MCF 10A (cell line): ENCODE measurements around the gene PLD4. TPM values are rescaled to one million over a fixed set of nuclear protein-coding genes. Genes with fewer than 3 reads are reported as not detected.
A peak's percentile ranks its signal among the peaks of the same experiment; 100 is the strongest.
"Not testable (repeated sequence)": the region's sequence is repeated elsewhere in the genome, so short reads cannot be mapped to it uniquely, and the experiment has no call there.

ENCODE experiments used
- BruUV-seq: library from RNA; stranded (reverse); fragments of 400-500 nt; replicated peaks from 2 replicates; lab custom pipeline; 2021; lab: Mats Ljungman, UMichigan
- CTCF ChIA-PET: fragments of 300-600 bp; sonication (Branson Sonifier 250); formaldehyde crosslinking; extraction: SDS; loops from one replicate; lab custom pipeline; 2021; ENCODE audit warnings: antibody characterized with exemption, inconsistent platforms; lab: Yijun Ruan, JAX
- POLR2A ChIA-PET: fragments of 300-600, 350-650 bp; sonication (Branson Sonifier 250); formaldehyde crosslinking; extraction: SDS; loops from one replicate; lab custom pipeline; 2020; ENCODE audit warnings: antibody characterized with exemption, inconsistent platforms; lab: Yijun Ruan, JAX
- DNase-seq: peaks from one replicate; pipeline ENCODE4 v3.0.0-alpha.2; 2018; ENCODE audit not compliant: unreplicated experiment
- H3K27ac Mint-ChIP-seq: one replicate; pipeline ENCODE4 v1.8.0; 2022; ENCODE audit warnings: mild to moderate bottlenecking, low read depth, mixed read lengths; ENCODE audit not compliant: unreplicated experiment
- H3K27me3 Mint-ChIP-seq: one replicate; pipeline ENCODE4 v1.8.0; 2022; ENCODE audit warnings: mixed read lengths; ENCODE audit not compliant: insufficient read depth, unreplicated experiment
- H3K36me3 Mint-ChIP-seq: one replicate; pipeline ENCODE4 v1.8.0; 2022; ENCODE audit warnings: mild to moderate bottlenecking, moderate library complexity, mixed read lengths; ENCODE audit not compliant: insufficient read depth, unreplicated experiment
- H3K4me1 Mint-ChIP-seq: one replicate; pipeline ENCODE4 v1.8.0; 2022; ENCODE audit warnings: mixed read lengths; ENCODE audit not compliant: insufficient read depth, unreplicated experiment
- H3K4me3 Mint-ChIP-seq: one replicate; pipeline ENCODE4 v1.8.0; 2022; ENCODE audit warnings: mild to moderate bottlenecking, moderate library complexity, mixed read lengths; ENCODE audit not compliant: unreplicated experiment
- H3K9me3 Mint-ChIP-seq: one replicate; pipeline ENCODE4 v1.8.0; 2022; ENCODE audit warnings: mixed read lengths; ENCODE audit not compliant: unreplicated experiment
- intact Hi-C: fragments of 100-400 bp; cut with micrococcal nuclease; formaldehyde crosslinking; loops from 2 replicates; pipeline ENCODE4 v1.14.1; 2022
- total RNA-seq: library from RNA; stranded (reverse); gene quantifications from 2 replicates; pipeline ENCODE4 v1.2.3, GENCODE V29; 2022
- TF ChIP-seq, protein P1 (sequence below): fragments of 200-600 bp; IDR thresholded peaks from one replicate; pipeline ENCODE4 v1.8.0; 2022; ENCODE audit warnings: antibody characterized with exemption, mild to moderate bottlenecking; ENCODE audit not compliant: unreplicated experiment

Gene PLD4
- total RNA-seq, 1 experiment from 2014 or later, result not detected

DNA sequence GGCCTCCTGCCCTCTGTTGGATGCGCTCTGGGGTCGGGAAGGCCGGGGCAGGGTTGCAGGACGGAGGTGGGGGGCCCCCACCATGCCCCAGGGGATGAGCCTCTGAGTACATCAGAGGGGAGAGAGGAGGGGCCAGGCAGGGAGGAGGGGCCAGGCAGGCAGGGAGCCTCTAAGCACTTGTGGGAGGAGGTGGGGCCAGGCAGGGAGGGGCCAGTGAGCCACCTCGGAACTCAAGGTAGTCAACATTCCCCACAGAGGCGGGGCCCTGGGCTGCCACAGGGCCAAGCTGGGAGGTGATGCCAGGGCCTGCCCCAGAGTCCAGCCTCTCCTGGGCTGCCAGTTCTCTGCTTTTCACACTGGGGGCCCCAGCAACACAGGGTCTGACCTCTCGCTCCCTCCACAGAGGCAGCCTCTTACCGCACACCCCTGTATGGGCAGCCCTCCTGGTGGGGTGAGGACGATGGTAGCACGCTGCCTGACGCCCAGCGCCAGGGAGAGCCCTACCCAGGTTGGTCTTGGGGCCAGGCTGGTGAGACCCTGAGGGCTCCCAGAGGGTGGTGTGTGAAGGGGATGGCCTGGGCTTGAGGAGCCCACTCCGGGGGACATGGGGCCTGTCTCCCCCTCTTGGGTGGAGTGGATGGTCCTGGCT, 42.2 kb upstream of the PLD4 start:
- Mint-ChIP-seq H3K27me3 (no peaks in the 10 kb centered on the region), H3K36me3 (peaks cover 34% of the 10 kb centered on the region), H3K4me1 (no peaks in the 10 kb centered on the region), H3K27ac (no peak overlapping the region), H3K9me3 (no peaks in the 10 kb centered on the region), H3K4me3 (no peak overlapping the region)
- intact Hi-C loops, result no loop called here
- CTCF ChIA-PET, result interaction anchor here (0.6 to 1.8 kb wide), 2 partner anchors 39 to 162 kb away, joined by 3 to 5 read pairs; no protein-coding TSS in a partner anchor
- POLR2A ChIA-PET, result interaction anchor here (0.9 kb wide), 1 partner anchor 113 kb away, joined by 3 read pairs; no protein-coding TSS in a partner anchor
- TF ChIP-seq, protein P1, sequence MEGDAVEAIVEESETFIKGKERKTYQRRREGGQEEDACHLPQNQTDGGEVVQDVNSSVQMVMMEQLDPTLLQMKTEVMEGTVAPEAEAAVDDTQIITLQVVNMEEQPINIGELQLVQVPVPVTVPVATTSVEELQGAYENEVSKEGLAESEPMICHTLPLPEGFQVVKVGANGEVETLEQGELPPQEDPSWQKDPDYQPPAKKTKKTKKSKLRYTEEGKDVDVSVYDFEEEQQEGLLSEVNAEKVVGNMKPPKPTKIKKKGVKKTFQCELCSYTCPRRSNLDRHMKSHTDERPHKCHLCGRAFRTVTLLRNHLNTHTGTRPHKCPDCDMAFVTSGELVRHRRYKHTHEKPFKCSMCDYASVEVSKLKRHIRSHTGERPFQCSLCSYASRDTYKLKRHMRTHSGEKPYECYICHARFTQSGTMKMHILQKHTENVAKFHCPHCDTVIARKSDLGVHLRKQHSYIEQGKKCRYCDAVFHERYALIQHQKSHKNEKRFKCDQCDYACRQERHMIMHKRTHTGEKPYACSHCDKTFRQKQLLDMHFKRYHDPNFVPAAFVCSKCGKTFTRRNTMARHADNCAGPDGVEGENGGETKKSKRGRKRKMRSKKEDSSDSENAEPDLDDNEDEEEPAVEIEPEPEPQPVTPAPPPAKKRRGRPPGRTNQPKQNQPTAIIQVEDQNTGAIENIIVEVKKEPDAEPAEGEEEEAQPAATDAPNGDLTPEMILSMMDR, result no peak
- DNase-seq, result peak; percentile 66
- BruUV-seq, result no TSS peak

DNA sequence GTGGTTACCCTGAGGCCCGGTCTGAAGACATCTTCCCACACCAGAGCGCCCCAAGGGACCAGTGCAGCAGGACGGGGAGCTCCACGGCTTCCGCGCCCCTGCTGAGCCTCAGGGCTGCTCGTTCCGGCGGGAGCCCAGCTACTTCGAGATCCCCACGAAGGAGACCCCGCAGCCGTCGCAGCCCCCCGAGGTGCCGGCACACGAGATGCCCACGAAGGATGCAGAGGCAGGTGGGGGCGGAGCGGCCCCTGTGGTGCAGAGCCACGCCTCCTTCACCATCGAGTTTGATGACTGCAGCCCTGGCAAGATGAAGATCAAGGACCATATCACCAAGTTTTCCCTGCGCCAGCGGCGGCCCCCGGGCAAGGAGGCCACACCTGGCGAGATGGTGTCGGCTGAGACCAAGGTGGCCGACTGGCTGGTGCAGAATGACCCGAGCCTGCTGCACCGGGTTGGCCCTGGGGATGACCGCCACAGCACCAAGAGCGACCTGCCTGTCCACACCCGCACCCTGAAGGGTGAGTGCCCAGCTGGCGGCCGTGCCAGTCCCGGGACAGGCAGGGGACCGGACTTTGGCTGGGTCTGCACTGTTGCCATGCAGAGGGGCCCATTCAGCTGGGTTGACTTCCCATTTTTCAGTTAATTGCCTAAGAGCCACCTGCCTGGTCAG, 41.6 kb upstream of the PLD4 start:
- H3K27me3 Mint-ChIP-seq, result no peaks in the 10 kb centered on the region
- TF ChIP-seq, protein P1, result no peak
- ChIA-PET POLR2A (interaction anchor here (0.9 kb wide), 2 partner anchors 10 to 114 kb away, joined by 3 to 4 read pairs; no protein-coding TSS in a partner anchor), CTCF (interaction anchor here (0.6 to 1.8 kb wide), 3 partner anchors 13 to 162 kb away, joined by 3 to 5 read pairs (median 3); no protein-coding TSS in a partner anchor)
- no peaks in the 10 kb centered on the region for H3K9me3 Mint-ChIP-seq
- no peak for DNase-seq
- no TSS peak for BruUV-seq
- H3K27ac Mint-ChIP-seq, result no peak overlapping the region
- H3K4me3 Mint-ChIP-seq, result no peak overlapping the region
- intact Hi-C loops, result no loop called here
- peaks cover 33% of the 10 kb centered on the region for H3K36me3 Mint-ChIP-seq
- H3K4me1 Mint-ChIP-seq, result no peaks in the 10 kb centered on the region

DNA sequence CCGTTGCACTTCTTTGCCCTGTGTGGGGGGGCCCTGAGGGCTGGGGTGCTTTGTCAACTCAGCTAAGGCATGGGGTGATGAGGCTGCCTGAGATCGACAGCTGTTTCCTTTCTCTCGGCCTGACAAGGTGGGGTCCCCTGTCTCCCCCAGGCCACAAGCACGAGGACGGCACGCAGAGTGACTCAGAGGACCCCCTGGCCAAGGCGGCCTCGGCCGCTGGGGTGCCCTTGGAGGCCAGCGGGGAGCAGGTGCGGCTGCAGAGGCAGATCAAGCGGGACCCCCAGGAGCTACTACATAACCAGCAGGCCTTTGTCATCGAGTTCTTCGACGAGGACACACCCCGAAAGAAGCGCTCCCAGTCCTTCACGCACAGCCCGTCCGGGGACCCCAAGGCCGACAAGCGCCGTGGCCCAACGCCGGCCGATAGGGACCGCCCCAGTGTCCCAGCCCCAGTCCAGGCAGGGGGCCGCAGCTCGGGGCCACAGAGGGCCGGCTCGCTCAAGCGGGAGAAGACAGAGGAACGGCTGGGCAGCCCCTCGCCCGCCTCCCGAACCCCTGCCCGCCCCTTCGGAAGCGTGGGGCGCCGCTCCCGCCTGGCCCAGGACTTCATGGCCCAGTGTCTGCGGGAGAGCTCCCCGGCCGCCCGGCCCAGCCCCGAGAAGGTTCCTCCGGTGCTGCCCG, 40.9 kb upstream of the PLD4 start:
- Mint-ChIP-seq H3K36me3 (peaks cover 28% of the 10 kb centered on the region), H3K4me3 (no peak overlapping the region), H3K4me1 (no peaks in the 10 kb centered on the region), H3K27me3 (no peaks in the 10 kb centered on the region), H3K9me3 (no peaks in the 10 kb centered on the region), H3K27ac (no peak overlapping the region)
- POLR2A ChIA-PET, result interaction anchor here (0.9 kb wide), 1 partner anchor 10 kb away, joined by 4 read pairs; no protein-coding TSS in a partner anchor
- intact Hi-C loops, result no loop called here
- TSS peak; percentile 42 for BruUV-seq
- no peak for DNase-seq
- CTCF ChIA-PET, result interaction anchor here (1.1 to 1.8 kb wide), 2 partner anchors 12 to 161 kb away, joined by 3 to 5 read pairs; no protein-coding TSS in a partner anchor
- TF ChIP-seq, protein P1, result no peak

DNA sequence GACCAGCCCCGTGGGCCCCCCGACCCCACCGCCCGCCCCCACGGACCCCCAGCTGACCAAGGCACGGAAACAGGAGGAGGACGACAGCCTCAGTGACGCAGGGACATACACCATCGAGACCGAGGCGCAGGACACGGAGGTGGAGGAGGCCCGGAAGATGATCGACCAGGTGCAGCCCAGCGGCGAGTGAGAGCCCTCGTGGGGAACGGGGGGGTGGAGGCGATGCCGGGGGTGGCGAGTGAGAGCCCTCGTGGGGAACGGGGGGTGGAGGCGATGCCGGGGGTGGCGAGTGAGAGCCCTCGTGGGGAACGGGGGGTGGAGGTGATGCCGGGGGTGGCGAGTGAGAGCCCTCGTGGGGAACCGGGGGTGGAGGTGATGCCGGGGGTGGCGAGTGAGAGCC, 40.3 kb upstream of the PLD4 start:
- H3K27me3 Mint-ChIP-seq, H3K27ac Mint-ChIP-seq, BruUV-seq, H3K4me3 Mint-ChIP-seq, intact Hi-C loops, DNase-seq, H3K9me3 Mint-ChIP-seq, H3K4me1 Mint-ChIP-seq: not testable (repeated sequence)
- ChIA-PET CTCF (interaction anchor here (1.1 kb wide), 1 partner anchor 12 kb away, joined by 3 read pairs; no protein-coding TSS in a partner anchor), POLR2A (interaction anchor here (0.9 kb wide), 1 partner anchor 9 kb away, joined by 4 read pairs; no protein-coding TSS in a partner anchor)
- H3K36me3 Mint-ChIP-seq, result peaks cover 32% of the 10 kb centered on the region
